ENCODE results near the gene EDIL3. TPM values are rescaled to one million over a fixed set of nuclear protein-coding genes. Genes with fewer than 3 reads are reported as not detected.

EDIL3 gene
- total RNA-seq, 2 experiments from 2014 or later = not detected

GRCh38 chr5:84237126-84237525, 147.6 kb downstream of the EDIL3 start:
- no peak for DNase-seq
- no peak overlapping the region for H3K4me3 Mint-ChIP-seq
- POLR2A ChIA-PET = no interaction called here

DNA sequence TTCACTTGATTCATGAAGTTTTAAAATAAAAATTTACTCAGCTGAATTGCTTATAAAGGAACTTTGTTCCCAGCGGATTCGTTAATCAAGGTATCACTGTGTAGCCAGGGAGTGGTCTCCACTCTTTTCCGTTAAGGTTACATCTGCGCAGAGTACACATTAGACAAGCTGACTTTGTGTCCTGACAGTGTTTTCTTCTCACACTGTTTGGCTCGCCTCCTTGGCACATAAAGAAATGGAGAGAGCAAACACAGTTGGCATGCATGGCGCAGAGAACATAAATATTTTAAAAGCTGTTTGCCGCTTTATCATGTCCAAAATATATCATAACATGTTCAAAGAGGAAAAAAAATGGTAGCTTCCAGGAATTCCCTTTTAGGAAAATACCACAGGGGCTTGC, 153.2 kb downstream of the EDIL3 start:
- POLR2A ChIA-PET = no interaction called here
- Mint-ChIP-seq H3K36me3 (ENCODE audit: low read depth) (no peaks in the 10 kb centered on the region), H3K27ac (no peak overlapping the region)

More at GRCh38 chr5:84237126-84237525, 147.6 kb downstream of the EDIL3 start:
- CTCF ChIA-PET = no interaction called here
- Mint-ChIP-seq H3K9me3 (ENCODE audit: insufficient read depth) (no peaks in the 10 kb centered on the region), H3K27me3 (ENCODE audit: low read depth) (no peaks in the 10 kb centered on the region), H3K27ac (no peak overlapping the region), H3K4me1 (ENCODE audit: low read depth) (no peaks in the 10 kb centered on the region), H3K36me3 (ENCODE audit: low read depth) (no peaks in the 10 kb centered on the region)
- ATAC-seq = no peak

DNA sequence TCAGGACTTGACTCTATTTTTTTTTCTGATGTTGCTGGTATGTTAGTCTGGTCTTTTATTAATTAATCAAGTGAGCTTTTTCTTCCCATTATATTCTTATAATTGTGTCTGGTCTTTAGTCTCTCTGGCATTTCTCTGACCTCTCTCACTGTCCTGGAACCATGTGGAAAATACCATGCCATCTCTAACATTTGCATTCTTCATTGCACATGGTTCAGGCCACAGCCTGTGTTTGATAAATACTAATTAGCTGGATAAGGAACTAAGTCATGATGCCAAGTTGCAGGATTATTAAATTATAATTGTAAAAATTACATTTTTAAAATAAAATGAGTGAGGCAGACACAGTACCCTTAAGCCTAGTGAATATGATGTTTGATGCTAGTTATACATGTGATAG, 155.6 kb downstream of the EDIL3 start:
- ChIA-PET POLR2A (no interaction called here), CTCF (no interaction called here)
- H3K4me1 Mint-ChIP-seq (ENCODE audit: low read depth) = no peaks in the 10 kb centered on the region
- no peaks in the 10 kb centered on the region for H3K27me3 Mint-ChIP-seq (ENCODE audit: low read depth)
- no peaks in the 10 kb centered on the region for H3K9me3 Mint-ChIP-seq (ENCODE audit: insufficient read depth)
- DNase-seq (no peak), ATAC-seq (no peak)
- H3K27ac Mint-ChIP-seq = no peak overlapping the region
- no peaks in the 10 kb centered on the region for H3K36me3 Mint-ChIP-seq (ENCODE audit: low read depth)
- no peak overlapping the region for H3K4me3 Mint-ChIP-seq

More for the DNA sequence above, 153.2 kb downstream of the EDIL3 start:
- DNase-seq = no peak
- Mint-ChIP-seq H3K9me3 (ENCODE audit: insufficient read depth) (no peaks in the 10 kb centered on the region), H3K4me3 (no peak overlapping the region), H3K4me1 (ENCODE audit: low read depth) (no peaks in the 10 kb centered on the region), H3K27me3 (ENCODE audit: low read depth) (no peaks in the 10 kb centered on the region)
- CTCF ChIA-PET = no interaction called here
- ATAC-seq = no peak

DNA sequence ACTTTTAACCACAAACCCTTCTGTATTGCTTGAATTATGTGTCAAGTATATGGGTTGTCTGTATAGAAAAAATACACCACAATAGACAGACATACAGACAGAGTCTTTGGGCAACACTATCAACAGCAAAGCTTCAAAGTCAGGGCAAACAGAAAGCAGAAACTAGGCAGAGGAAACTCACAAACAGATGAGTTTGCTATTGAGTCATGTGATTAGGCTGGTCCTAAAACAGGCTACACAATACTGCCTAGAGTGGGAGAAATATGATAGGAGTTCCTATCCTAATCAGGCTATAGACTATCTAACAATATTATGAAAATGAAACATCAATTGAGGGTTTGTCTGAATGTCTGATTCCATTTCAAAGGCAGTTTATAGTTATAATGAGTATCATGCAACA, 156.4 kb downstream of the EDIL3 start:
- ATAC-seq (no peak), DNase-seq (no peak)
- Mint-ChIP-seq H3K27ac (no peak overlapping the region), H3K4me3 (no peak overlapping the region), H3K9me3 (ENCODE audit: insufficient read depth) (no peaks in the 10 kb centered on the region), H3K27me3 (ENCODE audit: low read depth) (no peaks in the 10 kb centered on the region), H3K4me1 (ENCODE audit: low read depth) (no peaks in the 10 kb centered on the region), H3K36me3 (ENCODE audit: low read depth) (no peaks in the 10 kb centered on the region)
- ChIA-PET POLR2A (no interaction called here), CTCF (no interaction called here)

GRCh38 chr5:84227236-84227635, 157.4 kb downstream of the EDIL3 start:
- POLR2A ChIA-PET = no interaction called here
- H3K4me3 Mint-ChIP-seq = no peak overlapping the region

GRCh38 chr5:84218546-84218945, 166.1 kb downstream of the EDIL3 start:
- H3K4me1 Mint-ChIP-seq (ENCODE audit: low read depth) = no peaks in the 10 kb centered on the region
- H3K27me3 Mint-ChIP-seq (ENCODE audit: low read depth) = no peaks in the 10 kb centered on the region
- ATAC-seq (no peak), DNase-seq (no peak)
- POLR2A ChIA-PET = no interaction called here
- H3K4me3 Mint-ChIP-seq = no peak overlapping the region
- H3K36me3 Mint-ChIP-seq (ENCODE audit: low read depth) = no peaks in the 10 kb centered on the region
- CTCF ChIA-PET = no interaction called here
- no peak overlapping the region for H3K27ac Mint-ChIP-seq
- H3K9me3 Mint-ChIP-seq (ENCODE audit: insufficient read depth) = no peaks in the 10 kb centered on the region

More at GRCh38 chr5:84227236-84227635, 157.4 kb downstream of the EDIL3 start:
- H3K9me3 Mint-ChIP-seq (ENCODE audit: insufficient read depth) = no peaks in the 10 kb centered on the region
- H3K4me1 Mint-ChIP-seq (ENCODE audit: low read depth) = no peaks in the 10 kb centered on the region
- DNase-seq = no peak
- no peaks in the 10 kb centered on the region for H3K27me3 Mint-ChIP-seq (ENCODE audit: low read depth)
- H3K27ac Mint-ChIP-seq = no peak overlapping the region
- CTCF ChIA-PET = no interaction called here
- no peaks in the 10 kb centered on the region for H3K36me3 Mint-ChIP-seq (ENCODE audit: low read depth)
- no peak for ATAC-seq

DNA sequence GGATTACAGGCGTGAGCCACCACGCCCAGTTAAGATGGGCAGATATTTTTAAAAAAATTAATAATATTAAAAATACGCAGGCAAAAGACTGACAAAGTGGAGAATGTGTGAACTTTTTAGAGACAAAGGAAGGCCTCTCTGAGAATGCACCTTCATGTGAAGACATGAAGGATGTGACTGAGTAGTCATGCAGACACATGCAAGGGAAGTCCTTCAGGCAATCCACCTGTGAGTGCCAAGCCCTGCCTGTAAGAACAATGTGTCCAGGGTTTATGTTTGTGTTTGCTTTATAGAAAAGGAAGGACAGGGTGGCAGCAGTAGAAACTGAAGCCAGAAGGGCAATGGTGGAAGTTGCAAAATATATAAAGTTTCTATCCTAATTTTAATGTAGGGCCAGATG, 169.2 kb downstream of the EDIL3 start:
- no peaks in the 10 kb centered on the region for H3K36me3 Mint-ChIP-seq (ENCODE audit: low read depth)
- POLR2A ChIA-PET = no interaction called here
- DNase-seq (no peak), ATAC-seq (no peak)
- H3K4me3 Mint-ChIP-seq = no peak overlapping the region
- H3K4me1 Mint-ChIP-seq (ENCODE audit: low read depth) = no peaks in the 10 kb centered on the region
- H3K27me3 Mint-ChIP-seq (ENCODE audit: low read depth) = no peaks in the 10 kb centered on the region
- H3K9me3 Mint-ChIP-seq (ENCODE audit: insufficient read depth) = no peaks in the 10 kb centered on the region
- CTCF ChIA-PET = no interaction called here
- H3K27ac Mint-ChIP-seq = no peak overlapping the region

GRCh38 chr5:84213861-84214260, 170.8 kb downstream of the EDIL3 start:
- ATAC-seq (no peak), DNase-seq (no peak)
- H3K4me1 Mint-ChIP-seq (ENCODE audit: low read depth) = no peaks in the 10 kb centered on the region
- no peaks in the 10 kb centered on the region for H3K9me3 Mint-ChIP-seq (ENCODE audit: insufficient read depth)
- no peak overlapping the region for H3K27ac Mint-ChIP-seq
- H3K36me3 Mint-ChIP-seq (ENCODE audit: low read depth) = no peaks in the 10 kb centered on the region
- ChIA-PET CTCF (no interaction called here), POLR2A (no interaction called here)
- no peak overlapping the region for H3K4me3 Mint-ChIP-seq
- no peaks in the 10 kb centered on the region for H3K27me3 Mint-ChIP-seq (ENCODE audit: low read depth)

DNA sequence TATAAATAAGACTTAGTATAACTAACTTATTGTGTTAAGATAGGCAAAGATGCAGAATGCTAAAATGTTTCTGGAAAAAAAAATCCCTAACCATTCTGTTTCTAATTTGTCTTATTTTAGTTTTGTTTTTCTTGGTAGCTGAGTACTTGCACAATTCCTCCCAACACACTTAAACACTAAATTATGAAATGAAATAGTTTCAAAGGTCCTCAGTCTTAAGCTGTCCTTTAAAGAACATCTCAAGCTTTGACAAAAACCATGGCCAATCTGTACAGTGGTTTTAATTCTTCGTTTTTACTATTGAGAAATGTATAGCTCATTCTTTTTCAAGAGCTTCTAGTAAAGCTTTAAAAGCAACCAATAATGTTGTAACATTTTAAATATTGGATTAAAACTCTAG, 171.5 kb downstream of the EDIL3 start:
- ChIA-PET POLR2A (no interaction called here), CTCF (no interaction called here)
- ATAC-seq = no peak
- Mint-ChIP-seq H3K4me3 (no peak overlapping the region), H3K36me3 (ENCODE audit: low read depth) (no peaks in the 10 kb centered on the region), H3K27me3 (ENCODE audit: low read depth) (no peaks in the 10 kb centered on the region), H3K4me1 (ENCODE audit: low read depth) (no peaks in the 10 kb centered on the region), H3K9me3 (ENCODE audit: insufficient read depth) (no peaks in the 10 kb centered on the region), H3K27ac (no peak overlapping the region)
- DNase-seq = no peak

DNA sequence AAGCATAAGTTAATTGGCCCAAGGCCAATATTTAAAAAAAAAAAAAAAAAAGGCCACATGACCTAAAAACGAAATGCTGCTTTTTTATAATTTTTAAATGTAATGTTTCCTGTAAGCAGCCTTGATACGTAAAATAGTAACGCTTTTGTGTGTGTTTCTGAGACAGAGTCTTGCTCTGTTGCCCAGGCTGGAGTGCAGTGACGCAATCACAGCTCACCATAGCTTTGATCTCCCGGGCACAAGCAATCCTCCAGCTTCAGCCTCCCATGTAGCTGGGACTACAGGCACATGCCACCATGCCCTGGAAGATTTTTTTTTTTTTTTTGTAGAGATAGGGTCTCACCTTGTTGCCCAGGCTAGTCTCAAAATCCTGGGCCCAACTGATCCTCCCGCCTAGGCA, 179.9 kb downstream of the EDIL3 start:
- ATAC-seq (no peak), DNase-seq (no peak)
- Mint-ChIP-seq H3K4me1 (ENCODE audit: low read depth) (no peaks in the 10 kb centered on the region), H3K9me3 (ENCODE audit: insufficient read depth) (no peaks in the 10 kb centered on the region), H3K36me3 (ENCODE audit: low read depth) (no peaks in the 10 kb centered on the region), H3K4me3 (no peak overlapping the region), H3K27ac (no peak overlapping the region), H3K27me3 (ENCODE audit: low read depth) (no peaks in the 10 kb centered on the region)
- CTCF ChIA-PET = no interaction called here
- POLR2A ChIA-PET = no interaction called here

- ATAC-seq (no peak), DNase-seq (no peak)
- CTCF ChIA-PET = no interaction called here
- no peak overlapping the region for H3K4me3 Mint-ChIP-seq
- no peaks in the 10 kb centered on the region for H3K27me3 Mint-ChIP-seq (ENCODE audit: low read depth)
- no peaks in the 10 kb centered on the region for H3K9me3 Mint-ChIP-seq (ENCODE audit: insufficient read depth)
- no peaks in the 10 kb centered on the region for H3K36me3 Mint-ChIP-seq (ENCODE audit: low read depth)
- H3K4me1 Mint-ChIP-seq (ENCODE audit: low read depth) = no peaks in the 10 kb centered on the region
- no peak overlapping the region for H3K27ac Mint-ChIP-seq
- POLR2A ChIA-PET = no interaction called here
These were observed 182.5 kb downstream of the EDIL3 start for GRCh38 chr5:84202136-84202535.

DNA sequence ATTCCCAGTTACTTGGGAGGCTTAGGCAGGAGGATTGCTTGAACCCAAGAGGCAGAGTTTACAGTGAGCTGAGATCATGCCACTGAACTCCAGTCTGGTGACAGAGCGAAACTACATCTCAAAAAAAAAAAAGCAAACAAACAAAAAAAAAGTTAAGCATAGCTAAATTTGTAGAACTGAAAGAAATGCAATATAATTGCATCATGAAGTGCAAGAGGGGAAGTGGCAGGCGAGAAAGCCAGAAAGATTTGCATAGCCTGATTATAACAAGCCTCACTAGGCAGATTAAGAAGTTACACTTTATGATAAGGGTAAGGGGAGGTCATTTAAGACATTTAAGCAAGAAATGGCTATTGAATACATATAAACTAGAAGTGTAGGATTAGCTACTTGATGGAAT, 187.1 kb downstream of the EDIL3 start:
- ChIA-PET CTCF (no interaction called here), POLR2A (no interaction called here)
- no peaks in the 10 kb centered on the region for H3K4me1 Mint-ChIP-seq (ENCODE audit: low read depth)

DNA sequence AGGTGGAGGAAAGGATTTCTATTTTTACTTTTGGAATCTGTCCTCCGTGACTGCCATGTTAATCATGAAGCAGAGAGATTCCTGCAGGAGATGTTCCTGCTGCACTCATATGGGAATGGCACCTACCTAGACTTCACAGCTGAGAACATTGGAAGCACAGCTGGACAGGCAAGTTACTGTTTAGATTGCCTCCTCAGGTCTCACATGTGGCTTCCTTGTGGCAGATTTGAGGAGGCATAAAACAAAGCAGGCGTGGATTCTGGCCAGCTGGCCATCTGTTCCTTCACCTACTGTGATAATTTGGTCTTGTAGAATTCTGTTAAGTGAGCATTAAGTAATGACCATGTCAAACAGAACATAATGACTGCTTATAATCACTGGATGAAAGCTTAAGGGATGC, 193.4 kb downstream of the EDIL3 start:
- no peaks in the 10 kb centered on the region for H3K4me1 Mint-ChIP-seq (ENCODE audit: low read depth)
- H3K9me3 Mint-ChIP-seq (ENCODE audit: insufficient read depth) = no peaks in the 10 kb centered on the region
- no peak overlapping the region for H3K4me3 Mint-ChIP-seq
- no peak for ATAC-seq
- no peaks in the 10 kb centered on the region for H3K36me3 Mint-ChIP-seq (ENCODE audit: low read depth)
- CTCF ChIA-PET = no interaction called here
- POLR2A ChIA-PET = no interaction called here
- no peaks in the 10 kb centered on the region for H3K27me3 Mint-ChIP-seq (ENCODE audit: low read depth)
- no peak for DNase-seq
- H3K27ac Mint-ChIP-seq = no peak overlapping the region

More for the DNA sequence above, 187.1 kb downstream of the EDIL3 start:
- no peak overlapping the region for H3K4me3 Mint-ChIP-seq
- no peaks in the 10 kb centered on the region for H3K9me3 Mint-ChIP-seq (ENCODE audit: insufficient read depth)
- no peaks in the 10 kb centered on the region for H3K36me3 Mint-ChIP-seq (ENCODE audit: low read depth)
- no peak for ATAC-seq
- no peak overlapping the region for H3K27ac Mint-ChIP-seq
- H3K27me3 Mint-ChIP-seq (ENCODE audit: low read depth) = no peaks in the 10 kb centered on the region
- no peak for DNase-seq

All from activated CD8-positive, alpha-beta T cell treated with anti-CD3 and anti-CD28 coated beads, Interleukin-2, amount 10 ng/mL, durations not matched to agents 7 days and 5 days (primary cell).